SK-N-MC (cell line): ENCODE measurements around the gene CFAP77.

Source experiments
- DNase-seq: peaks from one replicate; pipeline ENCODE4 v3.0.0-alpha.2; 2011; ENCODE audit warnings: low read depth, low spot score
- H3K27ac ChIP-seq: fragments of 200-600 bp; sonication (generic); 2 replicates; pipeline ENCODE4 v1.5.1; 2016; ENCODE audit warnings: mixed run types
- H3K36me3 ChIP-seq: fragments of 200-600 bp; sonication (generic); 2 replicates; pipeline ENCODE4 v1.6.1; 2017; ENCODE audit warnings: antibody characterized with exemption, low read length, mixed read lengths; ENCODE audit not compliant: insufficient read depth
- H3K4me3 ChIP-seq: fragments of 200-600 bp; sonication (generic); 2 replicates; pipeline ENCODE4 v1.5.1; 2016
- H3K9ac ChIP-seq: fragments of 200-600 bp; sonication (generic); 2 replicates; pipeline ENCODE4 v1.8.0; 2017; ENCODE audit warnings: mixed run types, mixed read lengths; ENCODE audit not compliant: insufficient read length
- H3K9me3 ChIP-seq: fragments of 200-600 bp; sonication (generic); 2 replicates; pipeline ENCODE4 v1.6.1; 2017; ENCODE audit warnings: low read depth, mild to moderate bottlenecking, antibody characterized with exemption, low read length, moderate library complexity, mixed read lengths
- EZH2 ChIP-seq: fragments of 200-600 bp; sonication (generic); IDR thresholded peaks from one replicate; pipeline ENCODE4 v1.6.1; 2017; ENCODE audit warnings: antibody characterized with exemption
- FOXP2 ChIP-seq: optimal IDR thresholded peaks from 2 replicates; pipeline ENCODE3; 2011; ENCODE audit warnings: mild to moderate bottlenecking, moderate library complexity; ENCODE audit not compliant: insufficient read depth; ENCODE audit errors: extremely low read length, control extremely low read depth
- POLR2AphosphoS5 ChIP-seq: IDR thresholded peaks from 2 replicates; pipeline ENCODE4 v1.6.1; 2012; ENCODE audit warnings: mild to moderate bottlenecking, low read depth, low read length, borderline replicate concordance

The CFAP77 gene

DNA sequence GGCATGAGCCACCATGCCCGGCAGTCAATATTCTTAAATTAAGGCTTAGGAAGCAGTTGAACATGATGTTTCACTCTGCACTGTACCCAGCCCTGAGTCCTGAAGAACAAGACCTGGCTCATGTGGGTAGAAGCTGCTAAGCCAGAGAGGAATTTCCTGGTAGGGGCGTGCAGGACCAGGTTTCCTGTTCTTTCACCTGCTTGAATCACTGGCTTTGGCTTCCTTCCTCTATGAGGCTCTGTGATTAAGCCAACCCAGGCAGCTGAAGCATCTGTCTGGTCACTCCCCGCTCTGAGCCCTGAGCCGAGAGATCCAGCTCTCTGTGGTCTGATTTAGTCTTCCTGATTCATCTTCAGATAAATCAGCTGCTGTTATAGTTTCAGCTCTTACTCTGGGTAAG is 29.1 kb downstream of the CFAP77 start:
- TF ChIP-seq POLR2AphosphoS5 (no peak), EZH2 (no peak), FOXP2 (no peak)
- H3K36me3 ChIP-seq, result no peaks in the 10 kb centered on the region
- no peak overlapping the region for H3K27ac ChIP-seq
- H3K9ac ChIP-seq, result no peak overlapping the region
- H3K4me3 ChIP-seq, result no peak overlapping the region
- no peaks in the 10 kb centered on the region for H3K9me3 ChIP-seq
- no peak for DNase-seq

GRCh38 chr9:132440735-132441134 is 30.7 kb downstream of the CFAP77 start:
- TF ChIP-seq FOXP2 (no peak), POLR2AphosphoS5 (no peak), EZH2 (no peak)
- H3K9me3 ChIP-seq, result no peaks in the 10 kb centered on the region
- H3K4me3 ChIP-seq, result no peak overlapping the region
- no peak for DNase-seq
- H3K36me3 ChIP-seq, result no peaks in the 10 kb centered on the region
- H3K27ac ChIP-seq, result no peak overlapping the region
- H3K9ac ChIP-seq, result no peak overlapping the region

DNA sequence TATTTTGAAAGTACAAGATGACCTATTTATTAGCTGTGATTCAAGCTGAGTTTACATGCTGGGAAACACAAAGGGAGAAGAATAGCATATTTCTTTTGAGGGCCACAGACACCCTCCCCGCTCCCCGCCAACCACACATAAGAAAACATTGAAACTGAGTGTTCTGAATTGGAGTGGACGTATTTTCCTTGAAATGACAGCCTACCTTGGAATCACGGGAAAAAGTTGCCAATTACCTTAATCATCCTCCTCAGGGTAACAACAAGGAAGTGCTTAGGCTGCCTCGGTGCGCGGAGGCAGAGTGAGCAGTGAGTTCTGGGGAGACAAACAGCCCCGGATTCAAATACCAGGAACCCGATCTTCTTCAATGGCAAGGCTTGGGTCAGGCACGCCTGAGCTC is 31.4 kb downstream of the CFAP77 start:
- Histone ChIP-seq H3K9me3 (no peaks in the 10 kb centered on the region), H3K9ac (no peak overlapping the region), H3K27ac (no peak overlapping the region), H3K36me3 (no peaks in the 10 kb centered on the region), H3K4me3 (no peak overlapping the region)
- DNase-seq, result no peak
- TF ChIP-seq POLR2AphosphoS5 (no peak), EZH2 (no peak), FOXP2 (no peak)

DNA sequence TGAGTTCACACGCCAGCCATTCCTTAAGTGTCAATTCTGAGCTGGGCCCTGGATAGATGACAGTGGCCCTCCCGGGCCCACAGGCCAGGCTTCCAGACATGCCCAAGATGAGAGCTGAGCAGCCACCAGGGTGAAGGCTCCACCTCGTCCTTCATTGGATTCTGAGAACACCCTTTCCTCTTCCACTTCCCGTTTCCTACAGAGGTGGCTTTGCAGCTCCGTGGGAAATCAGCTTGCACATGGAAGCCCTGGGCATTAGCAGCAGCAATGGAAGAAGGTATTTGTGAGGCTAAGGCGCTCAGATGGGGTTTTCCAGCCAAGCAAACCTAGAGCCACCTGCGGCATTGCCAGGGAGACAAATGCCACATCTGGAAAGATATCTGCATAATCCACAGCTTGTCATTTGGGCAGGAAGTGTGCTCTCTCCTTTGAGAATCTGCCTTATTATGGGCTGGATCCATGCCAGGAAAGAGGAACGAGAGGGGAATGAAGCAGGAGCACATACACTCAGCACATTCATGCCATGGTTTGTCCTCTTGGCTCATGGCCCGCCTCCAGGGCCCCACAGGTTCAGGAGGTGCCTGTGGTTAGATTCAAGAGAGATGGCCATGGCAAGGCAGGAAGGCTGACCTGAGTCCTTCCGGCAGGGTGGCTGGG is 34.1 kb downstream of the CFAP77 start:
- no peak for DNase-seq
- H3K27ac ChIP-seq, result no peak overlapping the region
- H3K9ac ChIP-seq, result no peak overlapping the region
- TF ChIP-seq FOXP2 (no peak), EZH2 (no peak), POLR2AphosphoS5 (no peak)
- H3K4me3 ChIP-seq, result no peak overlapping the region
- H3K36me3 ChIP-seq, result no peaks in the 10 kb centered on the region
- H3K9me3 ChIP-seq, result no peaks in the 10 kb centered on the region

- TF ChIP-seq FOXP2 (no peak), POLR2AphosphoS5 (no peak), EZH2 (no peak)
- Histone ChIP-seq H3K4me3 (no peak overlapping the region), H3K27ac (no peak overlapping the region), H3K9me3 (no peaks in the 10 kb centered on the region), H3K9ac (no peak overlapping the region), H3K36me3 (no peaks in the 10 kb centered on the region)
- DNase-seq, result no peak
These were observed 36.9 kb downstream of the CFAP77 start for GRCh38 chr9:132446887-132447286.

DNA sequence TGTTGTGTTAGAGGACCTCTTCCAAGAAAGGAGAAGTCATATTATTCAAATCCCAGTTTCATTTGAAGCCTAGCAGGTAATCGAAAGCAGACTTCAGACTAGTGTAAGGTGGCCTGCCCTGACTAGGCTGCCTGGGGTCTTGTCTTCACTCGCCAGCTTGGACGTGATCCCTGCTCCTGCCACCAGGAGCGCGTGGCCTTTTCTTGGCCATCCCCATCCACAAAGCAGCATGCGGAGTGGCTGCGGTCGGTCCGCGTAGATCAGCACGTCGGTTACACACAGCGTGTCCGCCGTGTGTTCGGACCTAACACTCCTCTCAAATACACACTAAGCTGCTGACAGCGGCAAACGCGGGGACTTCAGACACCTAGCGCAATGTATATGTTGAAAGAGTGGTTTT is 37.3 kb downstream of the CFAP77 start:
- TF ChIP-seq POLR2AphosphoS5 (no peak), EZH2 (no peak), FOXP2 (no peak)
- Histone ChIP-seq H3K4me3 (no peak overlapping the region), H3K36me3 (no peaks in the 10 kb centered on the region), H3K27ac (no peak overlapping the region), H3K9ac (no peak overlapping the region), H3K9me3 (no peaks in the 10 kb centered on the region)
- DNase-seq, result no peak

DNA sequence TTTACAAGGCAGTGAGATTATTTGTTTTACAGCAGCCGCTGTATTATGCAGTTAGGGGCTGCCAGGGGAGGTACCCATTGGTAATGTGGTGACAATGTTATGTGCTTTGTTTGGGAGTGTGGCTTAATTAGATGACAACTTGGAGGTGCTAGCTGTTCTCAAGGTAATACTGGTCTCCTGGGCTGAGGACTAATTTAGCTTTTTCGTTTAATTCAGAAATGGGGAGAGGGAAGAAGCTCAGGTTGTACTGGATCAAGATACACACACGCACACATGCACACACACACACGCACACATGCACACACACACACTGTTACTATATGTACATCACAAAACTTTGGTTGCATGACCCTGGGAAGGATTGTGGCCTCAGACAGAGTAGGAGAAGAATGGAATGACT is 37.9 kb downstream of the CFAP77 start:
- TF ChIP-seq POLR2AphosphoS5, result no peak
- no peak for TF ChIP-seq FOXP2
- TF ChIP-seq EZH2, result no peak

GRCh38 chr9:132451276-132451675 is 41.3 kb downstream of the CFAP77 start:
- no peak overlapping the region for H3K4me3 ChIP-seq
- no peak for DNase-seq

More for the DNA sequence above, 37.9 kb downstream of the CFAP77 start:
- no peaks in the 10 kb centered on the region for H3K36me3 ChIP-seq
- no peak overlapping the region for H3K9ac ChIP-seq
- no peak for DNase-seq
- no peaks in the 10 kb centered on the region for H3K9me3 ChIP-seq
- H3K27ac ChIP-seq, result no peak overlapping the region
- no peak overlapping the region for H3K4me3 ChIP-seq

GRCh38 chr9:132456241-132456640 is 46.2 kb downstream of the CFAP77 start:
- DNase-seq, result no peak
- no peak for TF ChIP-seq FOXP2
- no peak for TF ChIP-seq POLR2AphosphoS5

More at GRCh38 chr9:132451276-132451675, 41.3 kb downstream of the CFAP77 start:
- Histone ChIP-seq H3K9ac (no peak overlapping the region), H3K36me3 (no peaks in the 10 kb centered on the region), H3K9me3 (no peaks in the 10 kb centered on the region), H3K27ac (no peak overlapping the region)
- TF ChIP-seq FOXP2 (no peak), POLR2AphosphoS5 (no peak), EZH2 (no peak)

More at GRCh38 chr9:132456241-132456640, 46.2 kb downstream of the CFAP77 start:
- H3K4me3 ChIP-seq, result no peak overlapping the region
- H3K27ac ChIP-seq, result no peak overlapping the region
- H3K9me3 ChIP-seq, result no peaks in the 10 kb centered on the region
- H3K36me3 ChIP-seq, result no peaks in the 10 kb centered on the region
- no peak overlapping the region for H3K9ac ChIP-seq
